ENCODE measurements around the gene MYO1E. TPM values are rescaled to one million over a fixed set of nuclear protein-coding genes. Genes with fewer than 3 reads are reported as not detected.

Gene MYO1E
- total and polyA plus RNA-seq, 4 donors, result 6.7 to 70.9 (median 21.6) TPM

GRCh38 chr15:59283717-59284391 lies 88.8 kb downstream of the MYO1E start:
- Histone ChIP-seq H3K36me3 (ENCODE audit: control insufficient read depth in 4 of 4, insufficient read depth in 3 of 4, low read depth in 1 of 4, low read length in 3 of 4) (no peaks in the 10 kb centered on the region), H3K27ac (ENCODE audit: low read depth in 1 of 2, low read length in 2 of 2) (peak overlapping the region in 1 of 2 donors; percentile 40), H3K9me3 (ENCODE audit: control insufficient read depth in 4 of 4, low read length in 3 of 4) (no peaks in the 10 kb centered on the region), H3K9ac (ENCODE audit: low read depth in 1 of 2, low read length in 2 of 2) (no peak overlapping the region), H3K4me3 (ENCODE audit: low read depth in 1 of 3, low read length in 3 of 3) (no peak overlapping the region), H3K4me1 (ENCODE audit: control insufficient read depth in 4 of 4, insufficient read depth in 4 of 4, low read length in 3 of 4) (peaks cover 2 to 4% (median 3%) of the 10 kb centered on the region in 4 donors), H3K27me3 (ENCODE audit: control insufficient read depth in 4 of 4, insufficient read depth in 4 of 4, low read length in 3 of 4) (no peaks in the 10 kb centered on the region)
- TF ChIP-seq RAD21 (IDR thresholded peaks at IDR 0.05) (no peak), HNF4A (conservative IDR thresholded peaks at IDR 0.05) (peak in 1 of 2 donors; percentile 56), MAX (IDR thresholded peaks at IDR 0.05) (peak; percentile 27), FOXA2 (IDR thresholded peaks at IDR 0.05) (peak; percentile 30), RXRA (IDR thresholded peaks at IDR 0.05) (peak in 1 of 2 donors; percentile 19)
- 65% methylated on average over 7 of the region's 7 CpGs for WGBS
- DNase-seq (ENCODE audit: low spot score), result no peak

GRCh38 chr15:59282515-59283337 lies 89.9 kb downstream of the MYO1E start:
- H3K4me3 ChIP-seq (ENCODE audit: low read depth in 1 of 3, low read length in 3 of 3), result no peak overlapping the region
- TF ChIP-seq YY1 (IDR thresholded peaks at IDR 0.05), result no peak
- TF ChIP-seq CTCF (IDR thresholded peaks at IDR 0.05; ENCODE audit: low read depth, low read length, missing input control), result no peak
- TF ChIP-seq RXRA (IDR thresholded peaks at IDR 0.05), result no peak
- no peak for TF ChIP-seq EGR1 (IDR thresholded peaks at IDR 0.05; ENCODE audit: low read depth in 2 of 2)
- no peak for TF ChIP-seq RAD21 (IDR thresholded peaks at IDR 0.05)
- no peak for TF ChIP-seq JUND (IDR thresholded peaks at IDR 0.05)
- no peak for TF ChIP-seq ZBTB33 (IDR thresholded peaks at IDR 0.05)
- TF ChIP-seq NR2F2 (IDR thresholded peaks at IDR 0.05), result no peak
- TF ChIP-seq HNF4G (IDR thresholded peaks at IDR 0.05), result no peak
- no peak for TF ChIP-seq FOXA2 (IDR thresholded peaks at IDR 0.05)
- no peak for TF ChIP-seq HNF4A (conservative IDR thresholded peaks at IDR 0.05)
- TF ChIP-seq GABPA (IDR thresholded peaks at IDR 0.05 in 1 of 2, conservative IDR thresholded peaks at IDR 0.05 in 1 of 2), result no peak
- no peak for TF ChIP-seq SP1 (IDR thresholded peaks at IDR 0.05)
- TF ChIP-seq TAF1 (conservative IDR thresholded peaks at IDR 0.05), result no peak
- TF ChIP-seq ATF3 (IDR thresholded peaks at IDR 0.05), result no peak
- TF ChIP-seq MAX (IDR thresholded peaks at IDR 0.05), result no peak
- TF ChIP-seq FOXA1 (IDR thresholded peaks at IDR 0.05), result no peak
- no peak for TF ChIP-seq REST (IDR thresholded peaks at IDR 0.05)
- H3K36me3 ChIP-seq (ENCODE audit: control insufficient read depth in 4 of 4, insufficient read depth in 3 of 4, low read depth in 1 of 4, low read length in 3 of 4), result no peaks in the 10 kb centered on the region
- no peak for DNase-seq (ENCODE audit: low spot score)
- peaks cover 2 to 4% (median 3%) of the 10 kb centered on the region in 4 donors for H3K4me1 ChIP-seq (ENCODE audit: control insufficient read depth in 4 of 4, insufficient read depth in 4 of 4, low read length in 3 of 4)
- no peaks in the 10 kb centered on the region for H3K9me3 ChIP-seq (ENCODE audit: control insufficient read depth in 4 of 4, low read length in 3 of 4)
- 90% methylated on average over 14 of the region's 14 CpGs for WGBS
- H3K27ac ChIP-seq (ENCODE audit: low read depth in 1 of 2, low read length in 2 of 2), result peak overlapping the region in 1 of 2 donors; percentile 51
- no peak overlapping the region for H3K9ac ChIP-seq (ENCODE audit: low read depth in 1 of 2, low read length in 2 of 2)
- H3K27me3 ChIP-seq (ENCODE audit: control insufficient read depth in 4 of 4, insufficient read depth in 4 of 4, low read length in 3 of 4), result no peaks in the 10 kb centered on the region

Measured in liver (tissue), 9 donors.